Stomach (tissue), 4 donors: ENCODE data around the gene AP1M2.

Experiments used
- CTCF ChIP-seq, 7 experiments: fragments of 450-650 bp in 4 of 7; fragments of 200-600 bp in 3 of 7; sonication (generic) in 3 of 7; IDR thresholded peaks; one replicate each; pipeline ENCODE4 v1.5.1; 2016 to 2019; ENCODE audit warnings: antibody characterized with exemption in 7 of 7, control low read depth in 2 of 7, mild to moderate bottlenecking in 1 of 7
- POLR2A ChIP-seq, 4 donors: fragments of 450-650 bp; IDR thresholded peaks; one replicate each; pipeline ENCODE4 v1.6.1; 2016; ENCODE audit warnings: antibody characterized with exemption in 4 of 4, control low read depth in 2 of 4, mild to moderate bottlenecking in 1 of 4, moderate library complexity in 1 of 4

GRCh38 chr19:10568826-10569651 is 18.1 kb downstream of the AP1M2 start, which contains the start of gene CDKN2D:
- peak in 5 of 7 experiments; percentile 36 to 89 (median 68) for TF ChIP-seq CTCF (IDR thresholded peaks at IDR 0.05)
- no peak for TF ChIP-seq POLR2A (IDR thresholded peaks at IDR 0.05)
